ENCODE data around the gene NAV2. TPM values are rescaled to one million over a fixed set of nuclear protein-coding genes. Genes with fewer than 3 reads are reported as not detected.
A peak's percentile ranks its signal among the peaks of the same experiment; 100 is the strongest.

The NAV2 gene
- total RNA-seq, 1 donor from 2014 or later, result 9.6 TPM

- peaks cover 22% of the 10 kb centered on the region for H3K27me3 Mint-ChIP-seq (ENCODE audit: insufficient read depth, low read depth)
- H3K27ac Mint-ChIP-seq, result peak overlapping the region; percentile 95
- H3K9me3 Mint-ChIP-seq, result no peaks in the 10 kb centered on the region
- H3K27ac ChIP-seq, result no peak overlapping the region
- peak overlapping the region; percentile 96 for H3K4me3 Mint-ChIP-seq
- peaks cover 45% of the 10 kb centered on the region for H3K4me1 ChIP-seq
- no peaks in the 10 kb centered on the region for H3K79me2 ChIP-seq (ENCODE audit: low read depth)
- H3K9me3 ChIP-seq (ENCODE audit: low read depth), result no peaks in the 10 kb centered on the region
- DNase-seq (ENCODE audit: low spot score), result peak; percentile 39
- peaks cover 13% of the 10 kb centered on the region for H4K20me1 ChIP-seq (ENCODE audit: low read depth)
- H3K36me3 ChIP-seq, result no peaks in the 10 kb centered on the region
- no peaks in the 10 kb centered on the region for H3K36me3 Mint-ChIP-seq
- peaks cover 61% of the 10 kb centered on the region for H3K4me1 Mint-ChIP-seq
- H2AFZ ChIP-seq (replicated peaks), result peak overlapping the region; percentile 45
- peak overlapping the region; percentile 99 for H3K4me2 ChIP-seq
- H3F3A ChIP-seq (ENCODE audit: low read depth), result peaks cover 22% of the 10 kb centered on the region
- TF ChIP-seq, protein P1, sequence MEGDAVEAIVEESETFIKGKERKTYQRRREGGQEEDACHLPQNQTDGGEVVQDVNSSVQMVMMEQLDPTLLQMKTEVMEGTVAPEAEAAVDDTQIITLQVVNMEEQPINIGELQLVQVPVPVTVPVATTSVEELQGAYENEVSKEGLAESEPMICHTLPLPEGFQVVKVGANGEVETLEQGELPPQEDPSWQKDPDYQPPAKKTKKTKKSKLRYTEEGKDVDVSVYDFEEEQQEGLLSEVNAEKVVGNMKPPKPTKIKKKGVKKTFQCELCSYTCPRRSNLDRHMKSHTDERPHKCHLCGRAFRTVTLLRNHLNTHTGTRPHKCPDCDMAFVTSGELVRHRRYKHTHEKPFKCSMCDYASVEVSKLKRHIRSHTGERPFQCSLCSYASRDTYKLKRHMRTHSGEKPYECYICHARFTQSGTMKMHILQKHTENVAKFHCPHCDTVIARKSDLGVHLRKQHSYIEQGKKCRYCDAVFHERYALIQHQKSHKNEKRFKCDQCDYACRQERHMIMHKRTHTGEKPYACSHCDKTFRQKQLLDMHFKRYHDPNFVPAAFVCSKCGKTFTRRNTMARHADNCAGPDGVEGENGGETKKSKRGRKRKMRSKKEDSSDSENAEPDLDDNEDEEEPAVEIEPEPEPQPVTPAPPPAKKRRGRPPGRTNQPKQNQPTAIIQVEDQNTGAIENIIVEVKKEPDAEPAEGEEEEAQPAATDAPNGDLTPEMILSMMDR (IDR thresholded peaks at IDR 0.05), result no peak
- TF ChIP-seq EZH2 (IDR thresholded peaks at IDR 0.05) (peak; percentile 99), EZH2phosphoT487 (IDR thresholded peaks at IDR 0.05) (peak; percentile 92)
- H3K9ac ChIP-seq, result no peak overlapping the region
- peak overlapping the region; percentile 61 for H3K4me3 ChIP-seq
- peaks cover 72% of the 10 kb centered on the region for H3K27me3 ChIP-seq
These were observed 772 bp downstream of the NAV2 start for GRCh38 chr11:19713196-19714021.

- peak overlapping the region; percentile 99 for H3K4me2 ChIP-seq
- Mint-ChIP-seq H3K27ac (no peak overlapping the region), H3K9me3 (no peaks in the 10 kb centered on the region), H3K4me1 (peaks cover 67% of the 10 kb centered on the region), H3K4me3 (peak overlapping the region; percentile 96), H3K27me3 (ENCODE audit: insufficient read depth, low read depth) (peaks cover 22% of the 10 kb centered on the region), H3K36me3 (no peaks in the 10 kb centered on the region)
- peak; percentile 24 for DNase-seq (ENCODE audit: low spot score)
- H3K4me3 ChIP-seq, result peak overlapping the region; percentile 61
- H3K9ac ChIP-seq, result no peak overlapping the region
- H3K79me2 ChIP-seq (ENCODE audit: low read depth), result no peaks in the 10 kb centered on the region
- no peaks in the 10 kb centered on the region for H3K36me3 ChIP-seq
- peaks cover 48% of the 10 kb centered on the region for H3K4me1 ChIP-seq
- H3F3A ChIP-seq (ENCODE audit: low read depth), result peaks cover 22% of the 10 kb centered on the region
- no peak overlapping the region for H3K27ac ChIP-seq
- TF ChIP-seq EZH2phosphoT487 (IDR thresholded peaks at IDR 0.05) (no peak), EZH2 (IDR thresholded peaks at IDR 0.05) (no peak)
- TF ChIP-seq, protein P1 (IDR thresholded peaks at IDR 0.05), result no peak
- no peaks in the 10 kb centered on the region for H3K9me3 ChIP-seq (ENCODE audit: low read depth)
- peaks cover 13% of the 10 kb centered on the region for H4K20me1 ChIP-seq (ENCODE audit: low read depth)
- peak overlapping the region; percentile 45 for H2AFZ ChIP-seq (replicated peaks)
- peaks cover 72% of the 10 kb centered on the region for H3K27me3 ChIP-seq
These were observed 1.4 kb downstream of the NAV2 start for GRCh38 chr11:19714022-19714386.

GRCh38 chr11:19714387-19715363, 2.0 kb downstream of the NAV2 start:
- Mint-ChIP-seq H3K36me3 (no peaks in the 10 kb centered on the region), H3K9me3 (no peaks in the 10 kb centered on the region), H3K27ac (no peak overlapping the region), H3K4me3 (peak overlapping the region; percentile 96), H3K4me1 (peaks cover 66% of the 10 kb centered on the region), H3K27me3 (ENCODE audit: insufficient read depth, low read depth) (peaks cover 22% of the 10 kb centered on the region)
- TF ChIP-seq, protein P1 (IDR thresholded peaks at IDR 0.05), result no peak
- TF ChIP-seq EZH2phosphoT487 (IDR thresholded peaks at IDR 0.05), result no peak
- TF ChIP-seq EZH2 (IDR thresholded peaks at IDR 0.05), result no peak
- H3K4me1 ChIP-seq, result peaks cover 48% of the 10 kb centered on the region
- H3K9me3 ChIP-seq (ENCODE audit: low read depth), result no peaks in the 10 kb centered on the region
- no peak overlapping the region for H3K27ac ChIP-seq
- no peak overlapping the region for H2AFZ ChIP-seq (replicated peaks)
- H4K20me1 ChIP-seq (ENCODE audit: low read depth), result peaks cover 13% of the 10 kb centered on the region
- peaks cover 70% of the 10 kb centered on the region for H3K27me3 ChIP-seq
- H3F3A ChIP-seq (ENCODE audit: low read depth), result peaks cover 22% of the 10 kb centered on the region
- H3K4me2 ChIP-seq, result peak overlapping the region; percentile 99
- peak overlapping the region; percentile 61 for H3K4me3 ChIP-seq
- DNase-seq (ENCODE audit: low spot score), result peak; percentile 49
- no peaks in the 10 kb centered on the region for H3K79me2 ChIP-seq (ENCODE audit: low read depth)
- H3K9ac ChIP-seq, result no peak overlapping the region
- H3K36me3 ChIP-seq, result no peaks in the 10 kb centered on the region

Data from neural progenitor cell (in vitro differentiated cells).